HG03378 (cell line): Measurements from ENCODE around the gene ENTPD1.
"Not testable (repeated sequence)": the region's sequence is repeated elsewhere in the genome, so short reads cannot be mapped to it uniquely, and the experiment has no call there.

Experiments
- ATAC-seq: cut with Tn5 transposase; IDR thresholded peaks from one replicate; pipeline ENCODE4 v1.9.1; 2021; ENCODE audit warnings: mild to moderate bottlenecking, moderate library complexity; ENCODE audit not compliant: unreplicated experiment

ENTPD1 gene, protein sequence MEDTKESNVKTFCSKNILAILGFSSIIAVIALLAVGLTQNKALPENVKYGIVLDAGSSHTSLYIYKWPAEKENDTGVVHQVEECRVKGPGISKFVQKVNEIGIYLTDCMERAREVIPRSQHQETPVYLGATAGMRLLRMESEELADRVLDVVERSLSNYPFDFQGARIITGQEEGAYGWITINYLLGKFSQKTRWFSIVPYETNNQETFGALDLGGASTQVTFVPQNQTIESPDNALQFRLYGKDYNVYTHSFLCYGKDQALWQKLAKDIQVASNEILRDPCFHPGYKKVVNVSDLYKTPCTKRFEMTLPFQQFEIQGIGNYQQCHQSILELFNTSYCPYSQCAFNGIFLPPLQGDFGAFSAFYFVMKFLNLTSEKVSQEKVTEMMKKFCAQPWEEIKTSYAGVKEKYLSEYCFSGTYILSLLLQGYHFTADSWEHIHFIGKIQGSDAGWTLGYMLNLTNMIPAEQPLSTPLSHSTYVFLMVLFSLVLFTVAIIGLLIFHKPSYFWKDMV

DNA sequence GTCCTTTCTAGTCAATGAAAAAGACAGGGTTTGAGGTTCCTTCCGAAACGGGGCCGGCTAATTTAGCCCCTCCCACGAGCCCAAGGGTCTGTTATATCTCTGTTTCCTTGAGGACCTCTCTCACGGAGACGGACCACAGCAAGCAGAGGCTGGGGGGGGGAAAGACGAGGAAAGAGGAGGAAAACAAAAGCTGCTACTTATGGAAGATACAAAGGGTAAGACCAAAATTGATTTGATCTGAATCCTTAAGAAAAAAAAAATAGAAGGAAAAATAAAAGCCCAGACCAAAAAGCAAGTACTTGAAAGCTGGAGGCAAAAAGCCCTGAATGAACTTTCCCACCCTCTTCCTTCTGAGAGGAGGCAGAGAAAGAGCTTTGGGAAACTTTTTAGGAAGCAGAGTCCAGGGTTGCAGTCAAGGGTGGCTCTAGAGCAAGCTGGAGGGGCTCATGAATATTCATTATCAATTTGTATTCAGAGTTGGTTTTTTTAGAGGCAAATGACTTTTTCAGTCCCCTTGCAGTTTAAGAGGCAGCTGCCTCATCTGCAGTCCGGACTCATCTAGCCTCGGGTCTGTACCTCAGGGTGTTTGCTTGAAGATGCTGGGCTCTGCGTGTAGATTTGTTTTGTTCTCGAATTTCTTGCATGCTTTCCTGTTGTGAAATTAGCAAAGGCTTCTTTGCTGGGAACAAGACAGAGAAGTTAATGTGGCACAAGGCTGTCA lies at the start of gene ENTPD1:
ENTPD1 (plus strand) TSS at position 123 of the 721 bp plus-strand sequence; CDS start at position 200, 77 bp downstream.
- ATAC-seq: no peak

DNA sequence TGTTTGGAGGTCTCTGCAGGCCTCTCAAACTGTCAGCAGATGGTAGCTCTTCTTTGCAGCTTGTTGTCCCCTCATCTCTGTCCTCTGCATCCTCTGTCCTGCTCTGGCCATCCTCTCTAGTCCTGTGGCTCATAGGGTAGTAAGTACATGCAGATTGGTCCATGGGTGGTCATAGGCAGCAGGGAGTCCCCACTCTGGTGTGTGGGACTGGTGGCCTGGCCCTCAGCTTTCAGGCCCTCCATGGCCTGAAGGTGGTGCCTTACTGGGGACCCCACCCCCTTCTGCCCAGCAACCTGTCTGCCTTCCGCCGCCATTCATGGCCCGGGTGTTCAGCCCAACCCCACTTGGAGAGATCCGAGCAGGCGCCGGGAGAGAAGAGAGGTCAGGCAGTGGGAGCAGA lies 49.4 kb upstream of the ENTPD1 start:
- ATAC-seq: no peak

DNA sequence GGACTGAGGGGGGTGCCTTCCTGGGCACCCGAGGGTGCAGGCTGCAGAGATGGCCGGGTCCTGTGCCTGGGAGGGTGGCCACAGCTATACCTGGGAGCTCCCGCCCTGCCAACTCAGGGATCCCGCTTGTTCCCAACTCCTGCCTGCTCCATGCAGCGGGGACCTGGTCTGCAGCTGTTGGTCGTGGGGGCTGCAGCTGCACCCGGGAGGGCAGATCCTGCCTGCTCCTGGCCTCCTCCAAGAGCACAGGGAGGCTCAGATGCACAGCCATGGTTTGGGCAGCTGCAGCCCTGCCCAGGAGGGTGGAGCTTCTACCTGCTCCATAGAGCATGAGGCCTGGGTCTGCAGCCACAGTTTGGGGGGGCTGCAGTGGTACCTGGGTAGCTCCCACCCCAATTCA lies 49.0 kb upstream of the ENTPD1 start:
- ATAC-seq: no peak

- no peak for ATAC-seq
Observed at GRCh38 chr10:95711492-95711891, 44.5 kb upstream of the ENTPD1 start.

DNA sequence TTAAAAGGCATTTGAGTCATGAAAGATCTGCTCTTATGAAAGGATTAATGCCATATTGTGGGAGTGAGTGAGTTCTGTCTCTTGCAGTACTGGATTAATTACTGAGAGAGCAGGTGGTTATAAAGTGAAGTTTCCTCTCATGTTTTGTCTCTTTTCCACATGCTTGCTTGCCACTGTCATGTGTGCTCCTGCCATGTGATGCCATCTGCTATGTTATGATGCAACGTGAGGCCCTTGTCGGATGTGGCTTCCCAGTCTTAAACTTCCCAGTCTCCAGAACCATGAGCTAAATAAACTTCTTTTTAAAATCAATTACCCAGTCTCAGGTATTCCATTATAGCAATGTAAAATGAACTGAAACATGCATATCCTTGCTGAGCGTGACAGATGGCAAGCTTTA lies 39.5 kb upstream of the ENTPD1 start:
- no peak for ATAC-seq

GRCh38 chr10:95716866-95717265 lies 39.1 kb upstream of the ENTPD1 start:
- no peak for ATAC-seq

DNA sequence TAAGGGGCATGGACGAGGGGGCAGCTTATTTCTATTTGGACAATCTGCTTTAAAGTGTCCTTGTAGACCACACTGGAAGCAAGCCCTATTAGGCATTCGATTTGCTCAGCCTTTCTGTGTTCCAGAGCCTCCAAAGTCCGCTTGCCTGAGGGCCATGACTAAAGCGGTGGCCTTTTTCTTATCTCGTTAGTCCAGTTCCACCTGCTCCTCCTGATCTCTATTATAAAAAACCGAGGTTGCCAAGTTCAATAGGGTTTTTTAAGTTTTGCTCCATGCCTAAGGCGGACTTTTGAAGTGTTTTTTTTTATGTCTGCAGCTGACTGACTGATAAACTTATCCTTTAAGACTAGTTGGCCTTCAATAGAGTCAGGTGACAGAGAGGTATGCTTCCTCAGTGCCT lies 35.2 kb upstream of the ENTPD1 start:
- not testable (repeated sequence) for ATAC-seq

- not testable (repeated sequence) for ATAC-seq
Observed at GRCh38 chr10:95722496-95722895, 33.5 kb upstream of the ENTPD1 start.

- no peak for ATAC-seq
Observed at GRCh38 chr10:95728526-95728925, 27.4 kb upstream of the ENTPD1 start.

DNA sequence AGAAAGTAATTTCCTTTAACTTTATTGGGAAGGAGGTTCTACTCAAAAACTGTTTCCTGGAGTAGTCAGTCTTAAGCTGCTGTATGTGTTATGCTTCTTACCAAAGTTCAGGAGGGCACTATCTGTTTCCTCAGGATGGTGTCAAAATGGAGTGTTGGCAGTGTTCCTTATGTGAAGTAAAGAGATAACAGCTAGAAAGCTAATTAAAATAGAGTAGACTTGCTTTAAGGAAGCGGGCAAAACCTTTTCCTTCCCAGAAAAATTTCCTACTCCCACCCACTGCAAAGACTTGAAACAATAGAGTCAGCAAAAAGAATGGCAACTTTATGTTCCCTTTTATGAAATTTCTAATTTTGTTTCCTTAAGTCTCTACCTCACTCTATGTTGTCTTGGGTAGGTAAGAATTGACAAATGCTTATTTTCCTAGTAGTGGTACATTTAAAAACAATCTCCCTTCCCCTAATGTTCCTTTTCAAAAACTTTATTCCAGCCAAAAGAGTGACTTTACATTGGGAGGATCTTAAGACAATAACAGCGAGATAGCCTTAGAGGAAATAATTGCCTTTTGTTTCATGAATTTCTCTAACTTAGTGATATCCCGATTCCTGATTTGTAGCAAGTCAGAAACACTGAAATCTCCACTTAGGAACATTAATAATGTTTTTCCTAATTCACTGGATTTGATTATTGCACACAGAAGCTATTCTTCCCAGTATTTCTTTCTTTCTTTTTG lies 26.5 kb upstream of the ENTPD1 start:
- no peak for ATAC-seq

GRCh38 chr10:95730233-95730632 lies 25.7 kb upstream of the ENTPD1 start:
- ATAC-seq: no peak

DNA sequence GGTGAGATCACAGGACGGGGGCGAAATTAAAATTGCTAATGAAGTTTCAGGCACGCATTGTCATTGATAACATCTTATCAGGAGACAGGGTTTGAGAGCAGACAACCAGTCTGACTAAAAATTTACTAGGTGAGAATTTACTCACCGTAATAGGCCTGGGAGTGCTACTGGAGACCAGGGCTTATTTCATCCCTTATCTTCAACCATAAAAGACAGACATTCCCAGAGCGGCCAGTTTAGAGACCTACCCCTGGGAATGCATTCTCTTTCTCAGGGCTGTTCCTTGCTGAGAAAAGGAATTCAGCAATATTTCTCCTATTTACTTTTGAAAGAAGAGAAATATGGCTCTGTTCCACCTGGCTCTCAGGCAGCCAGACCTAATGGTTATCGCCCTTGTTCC lies 23.1 kb upstream of the ENTPD1 start:
- not testable (repeated sequence) for ATAC-seq

GRCh38 chr10:95739056-95739455 lies 16.9 kb upstream of the ENTPD1 start:
- no peak for ATAC-seq

- peak; percentile 77 for ATAC-seq
Observed at GRCh38 chr10:95741807-95742467, 14.0 kb upstream of the ENTPD1 start.

- no peak for ATAC-seq
Observed at GRCh38 chr10:95742485-95742884, 13.5 kb upstream of the ENTPD1 start.

DNA sequence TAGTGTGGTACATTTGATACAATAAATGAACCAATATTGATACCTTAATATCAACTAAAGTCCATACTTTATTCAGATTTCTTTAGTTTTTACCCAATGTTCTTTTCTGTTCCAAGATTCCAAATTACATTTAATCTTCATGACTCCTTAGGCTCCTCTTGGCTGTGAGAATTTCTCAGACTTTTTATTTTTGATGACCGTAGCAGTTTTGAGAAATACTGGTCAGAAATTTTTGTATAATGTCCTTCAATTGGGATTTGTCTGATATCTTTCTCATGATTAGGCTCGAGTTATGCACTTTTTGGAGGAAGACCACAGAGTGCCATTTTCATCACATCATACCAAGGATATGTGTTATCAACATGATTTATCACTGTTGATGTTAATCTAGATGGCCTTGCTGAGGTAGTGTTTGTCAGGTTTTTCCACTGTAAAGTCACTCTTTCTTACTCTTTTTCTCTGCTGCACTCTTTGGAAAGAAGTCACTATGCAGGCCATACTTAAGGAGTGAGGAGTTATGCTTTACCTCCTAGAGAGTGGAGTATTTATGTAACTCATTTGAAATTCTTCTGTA lies 12.9 kb upstream of the ENTPD1 start:
- no peak for ATAC-seq

- ATAC-seq: no peak
Observed at GRCh38 chr10:95745501-95745900, 10.5 kb upstream of the ENTPD1 start.

DNA sequence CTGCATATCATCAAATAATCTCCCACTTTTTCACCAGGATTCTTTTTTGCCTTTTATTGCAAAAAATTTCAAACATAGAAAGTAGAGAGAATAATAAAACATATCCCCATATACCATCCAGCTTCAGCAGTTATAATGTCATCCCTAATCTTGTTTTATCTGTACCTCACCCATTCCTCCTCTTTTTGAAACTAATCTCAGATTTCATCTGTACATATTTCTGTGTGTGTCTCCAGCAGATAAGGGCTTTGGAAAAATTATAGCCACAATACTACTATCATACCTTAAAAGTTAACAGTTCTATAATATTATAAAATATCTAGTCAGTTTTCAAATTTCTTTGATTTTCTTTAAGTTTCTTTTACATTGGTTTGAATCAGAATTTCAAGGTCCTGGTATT lies 7.6 kb upstream of the ENTPD1 start:
- ATAC-seq: no peak

DNA sequence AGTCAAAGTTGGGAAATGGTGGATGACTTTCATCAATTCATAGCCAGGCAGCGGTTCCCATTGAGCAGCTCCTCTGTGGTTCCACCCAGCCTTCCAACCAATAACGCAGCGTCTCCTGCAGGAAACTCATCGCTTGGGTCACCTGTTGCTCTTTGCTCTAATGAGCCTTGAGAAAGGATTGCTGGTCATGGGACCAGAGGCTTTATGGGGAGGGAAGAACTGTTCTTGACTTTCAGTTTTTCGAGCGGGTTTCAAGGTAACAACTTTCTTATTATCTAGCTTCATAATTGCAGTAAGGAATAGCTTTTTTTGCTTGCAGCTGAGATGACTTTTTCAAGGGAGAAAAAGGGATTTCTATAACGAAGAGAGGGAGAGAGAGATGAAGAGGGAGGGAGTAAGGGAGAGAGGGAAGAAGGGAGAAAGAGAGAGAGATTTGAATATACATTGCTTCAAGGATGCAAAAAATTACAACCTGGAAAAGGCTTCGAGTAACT lies 405 bp upstream of the ENTPD1 start:
- ATAC-seq: no peak
